ENCODE data around the gene GPR65. TPM values are rescaled to one million over a fixed set of nuclear protein-coding genes. Genes with fewer than 3 reads are reported as not detected.

Gene GPR65
- total RNA-seq, 1 donor from 2014 or later, result 0.54 TPM

DNA sequence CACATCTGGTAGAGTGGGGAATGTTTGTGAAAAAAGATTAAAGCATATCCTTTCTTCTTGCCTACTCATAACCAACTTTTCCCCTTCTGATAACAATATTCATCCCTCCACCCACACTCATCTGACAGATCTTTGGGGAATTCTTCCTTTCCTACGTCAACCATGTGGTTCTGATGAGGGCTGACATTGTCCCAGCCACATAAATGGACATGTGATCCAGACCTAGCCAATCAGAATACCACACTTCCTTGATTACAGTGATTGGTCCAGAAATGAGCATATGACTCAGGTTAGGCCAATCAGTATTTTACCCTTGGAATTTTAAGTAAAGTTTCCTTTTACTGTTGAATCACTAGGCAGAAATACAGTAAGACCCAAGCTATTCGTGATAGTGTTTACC lies 58.9 kb downstream of the GPR65 start:
- H3K36me3 Mint-ChIP-seq (ENCODE audit: low read depth, unreplicated experiment), result no peaks in the 10 kb centered on the region
- H3K9me3 Mint-ChIP-seq (ENCODE audit: unreplicated experiment), result peaks cover 7% of the 10 kb centered on the region
- TF ChIP-seq, protein P1, sequence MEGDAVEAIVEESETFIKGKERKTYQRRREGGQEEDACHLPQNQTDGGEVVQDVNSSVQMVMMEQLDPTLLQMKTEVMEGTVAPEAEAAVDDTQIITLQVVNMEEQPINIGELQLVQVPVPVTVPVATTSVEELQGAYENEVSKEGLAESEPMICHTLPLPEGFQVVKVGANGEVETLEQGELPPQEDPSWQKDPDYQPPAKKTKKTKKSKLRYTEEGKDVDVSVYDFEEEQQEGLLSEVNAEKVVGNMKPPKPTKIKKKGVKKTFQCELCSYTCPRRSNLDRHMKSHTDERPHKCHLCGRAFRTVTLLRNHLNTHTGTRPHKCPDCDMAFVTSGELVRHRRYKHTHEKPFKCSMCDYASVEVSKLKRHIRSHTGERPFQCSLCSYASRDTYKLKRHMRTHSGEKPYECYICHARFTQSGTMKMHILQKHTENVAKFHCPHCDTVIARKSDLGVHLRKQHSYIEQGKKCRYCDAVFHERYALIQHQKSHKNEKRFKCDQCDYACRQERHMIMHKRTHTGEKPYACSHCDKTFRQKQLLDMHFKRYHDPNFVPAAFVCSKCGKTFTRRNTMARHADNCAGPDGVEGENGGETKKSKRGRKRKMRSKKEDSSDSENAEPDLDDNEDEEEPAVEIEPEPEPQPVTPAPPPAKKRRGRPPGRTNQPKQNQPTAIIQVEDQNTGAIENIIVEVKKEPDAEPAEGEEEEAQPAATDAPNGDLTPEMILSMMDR (IDR thresholded peaks at IDR 0.05; ENCODE audit: insufficient read depth, low read depth, low read length), result no peak
- no peak for TF ChIP-seq EZH2 (IDR thresholded peaks at IDR 0.05; ENCODE audit: insufficient read depth, low read length)
- H3K4me3 ChIP-seq (ENCODE audit: insufficient read depth, low read depth, low read length), result no peak overlapping the region
- no peak overlapping the region for H3K9ac ChIP-seq (ENCODE audit: low read length)
- H3K27ac ChIP-seq (ENCODE audit: low read depth, low read length), result no peak overlapping the region
- no peaks in the 10 kb centered on the region for H4K20me1 ChIP-seq (ENCODE audit: insufficient read depth, low read length)
- no peaks in the 10 kb centered on the region for H3K79me2 ChIP-seq (ENCODE audit: insufficient read depth, low read length)
- H2AFZ ChIP-seq (ENCODE audit: low read depth, low read length), result no peak overlapping the region
- no peaks in the 10 kb centered on the region for H3K36me3 ChIP-seq (ENCODE audit: insufficient read depth, low read length)
- no peak overlapping the region for H3K4me2 ChIP-seq (ENCODE audit: low read length)
- H3K4me1 ChIP-seq (ENCODE audit: insufficient read depth, low read length), result no peaks in the 10 kb centered on the region
- H3K27me3 Mint-ChIP-seq (ENCODE audit: low read depth, unreplicated experiment), result no peaks in the 10 kb centered on the region
- no peak overlapping the region for H3K27ac Mint-ChIP-seq (ENCODE audit: unreplicated experiment)
- FAIRE-seq (no peak), DNase-seq (ENCODE audit: low read depth) (no peak)
- H3K4me1 Mint-ChIP-seq (ENCODE audit: low read depth, unreplicated experiment), result no peaks in the 10 kb centered on the region
- no peaks in the 10 kb centered on the region for H3K27me3 ChIP-seq (ENCODE audit: insufficient read depth, low read length)
- H3K9me3 ChIP-seq (ENCODE audit: insufficient read depth, low read depth, low read length), result no peaks in the 10 kb centered on the region
- no peak overlapping the region for H3K4me3 Mint-ChIP-seq (ENCODE audit: unreplicated experiment)

Other genes starting within 250 kb of the GPR65 start
- gene GALC, start 12.0 kb upstream of the GPR65 start, total RNA-seq, result 21.2 and 23.5 TPM in 2 replicates